Rectal smooth muscle tissue (tissue), 1 donor: ENCODE measurements around the gene RAD51B.
"Not testable (repeated sequence)": the region's sequence is repeated elsewhere in the genome, so short reads cannot be mapped to it uniquely, and the experiment has no call there.

Experiments
- H3K27ac ChIP-seq: one replicate; pipeline ENCODE4 v1.7.0; 2013; ENCODE audit warnings: low read depth, low read length, inconsistent platforms
- H3K27me3 ChIP-seq: one replicate; pipeline ENCODE4 v1.7.0; 2013; ENCODE audit warnings: low read length; ENCODE audit not compliant: control insufficient read depth, insufficient read depth
- H3K36me3 ChIP-seq: one replicate; pipeline ENCODE4 v1.7.0; 2013; ENCODE audit warnings: low read length; ENCODE audit not compliant: control insufficient read depth, insufficient read depth
- H3K4me1 ChIP-seq: one replicate; pipeline ENCODE4 v1.7.0; 2013; ENCODE audit warnings: low read length; ENCODE audit not compliant: control insufficient read depth, insufficient read depth
- H3K4me3 ChIP-seq: one replicate; pipeline ENCODE4 v1.7.0; 2013; ENCODE audit warnings: low read length
- H3K9ac ChIP-seq: one replicate; pipeline ENCODE4 v1.7.0; 2013; ENCODE audit warnings: low read length

The RAD51B gene

GRCh38 chr14:68109132-68109900 is 289.7 kb downstream of the RAD51B start:
- H3K27me3 ChIP-seq, result no peaks in the 10 kb centered on the region
- H3K4me3 ChIP-seq, result no peak overlapping the region
- no peaks in the 10 kb centered on the region for H3K36me3 ChIP-seq
- peak overlapping the region; percentile 75 for H3K27ac ChIP-seq
- peaks cover 37% of the 10 kb centered on the region for H3K4me1 ChIP-seq
- no peak overlapping the region for H3K9ac ChIP-seq

GRCh38 chr14:68111097-68111852 is 291.7 kb downstream of the RAD51B start:
- H3K4me3 ChIP-seq, result no peak overlapping the region

GRCh38 chr14:68111853-68112270 is 292.3 kb downstream of the RAD51B start:
- no peak overlapping the region for H3K4me3 ChIP-seq
- H3K9ac ChIP-seq, result no peak overlapping the region
- peak overlapping the region; percentile 10 for H3K27ac ChIP-seq
- H3K4me1 ChIP-seq, result peaks cover 19% of the 10 kb centered on the region
- H3K27me3 ChIP-seq, result no peaks in the 10 kb centered on the region
- no peaks in the 10 kb centered on the region for H3K36me3 ChIP-seq

More at GRCh38 chr14:68111097-68111852, 291.7 kb downstream of the RAD51B start:
- no peaks in the 10 kb centered on the region for H3K36me3 ChIP-seq
- peaks cover 25% of the 10 kb centered on the region for H3K4me1 ChIP-seq
- H3K9ac ChIP-seq, result no peak overlapping the region
- H3K27ac ChIP-seq, result peak overlapping the region; percentile 10
- no peaks in the 10 kb centered on the region for H3K27me3 ChIP-seq

- no peaks in the 10 kb centered on the region for H3K27me3 ChIP-seq
- no peak overlapping the region for H3K9ac ChIP-seq
- peaks cover 17% of the 10 kb centered on the region for H3K4me1 ChIP-seq
- H3K4me3 ChIP-seq, result no peak overlapping the region
- H3K36me3 ChIP-seq, result no peaks in the 10 kb centered on the region
- H3K27ac ChIP-seq, result no peak overlapping the region
These were observed 292.9 kb downstream of the RAD51B start for GRCh38 chr14:68112442-68112841.

GRCh38 chr14:68113343-68113930 is 293.9 kb downstream of the RAD51B start:
- Histone ChIP-seq H3K4me3 (no peak overlapping the region), H3K4me1 (peaks cover 17% of the 10 kb centered on the region), H3K9ac (no peak overlapping the region), H3K27ac (no peak overlapping the region), H3K27me3 (no peaks in the 10 kb centered on the region), H3K36me3 (no peaks in the 10 kb centered on the region)

- not testable (repeated sequence) for H3K4me1 ChIP-seq, H3K27me3 ChIP-seq, H3K4me3 ChIP-seq, H3K27ac ChIP-seq, H3K36me3 ChIP-seq, H3K9ac ChIP-seq
These were observed 296.4 kb downstream of the RAD51B start for GRCh38 chr14:68115952-68116351.

- no peaks in the 10 kb centered on the region for H3K36me3 ChIP-seq
- H3K27ac ChIP-seq, result no peak overlapping the region
- H3K4me3 ChIP-seq, result no peak overlapping the region
- peaks cover 13% of the 10 kb centered on the region for H3K4me1 ChIP-seq
- H3K27me3 ChIP-seq, result no peaks in the 10 kb centered on the region
- H3K9ac ChIP-seq, result no peak overlapping the region
These were observed 303.1 kb downstream of the RAD51B start for GRCh38 chr14:68122651-68123050.

GRCh38 chr14:68124050-68124449 is 304.5 kb downstream of the RAD51B start:
- no peaks in the 10 kb centered on the region for H3K27me3 ChIP-seq
- H3K4me1 ChIP-seq, result peaks cover 13% of the 10 kb centered on the region
- H3K27ac ChIP-seq, result peak overlapping the region; percentile 37
- no peak overlapping the region for H3K4me3 ChIP-seq
- H3K36me3 ChIP-seq, result no peaks in the 10 kb centered on the region
- H3K9ac ChIP-seq, result no peak overlapping the region

- Histone ChIP-seq H3K4me1 (peaks cover 13% of the 10 kb centered on the region), H3K27ac (peak overlapping the region; percentile 73), H3K36me3 (no peaks in the 10 kb centered on the region), H3K4me3 (no peak overlapping the region), H3K27me3 (no peaks in the 10 kb centered on the region), H3K9ac (no peak overlapping the region)
These were observed 305.6 kb downstream of the RAD51B start for GRCh38 chr14:68124979-68125731.

GRCh38 chr14:68127166-68127565 is 307.6 kb downstream of the RAD51B start:
- Histone ChIP-seq H3K36me3 (no peaks in the 10 kb centered on the region), H3K4me3 (no peak overlapping the region), H3K4me1 (peaks cover 14% of the 10 kb centered on the region), H3K27ac (peak overlapping the region; percentile 63), H3K9ac (no peak overlapping the region), H3K27me3 (no peaks in the 10 kb centered on the region)

- H3K27ac ChIP-seq, result peak overlapping the region; percentile 14
- no peaks in the 10 kb centered on the region for H3K36me3 ChIP-seq
- peaks cover 7% of the 10 kb centered on the region for H3K4me1 ChIP-seq
- H3K9ac ChIP-seq, result no peak overlapping the region
- H3K4me3 ChIP-seq, result no peak overlapping the region
- no peaks in the 10 kb centered on the region for H3K27me3 ChIP-seq
These were observed 312.3 kb downstream of the RAD51B start for GRCh38 chr14:68131907-68132306.

- Histone ChIP-seq H3K27ac (peak overlapping the region; percentile 14), H3K9ac (no peak overlapping the region), H3K36me3 (no peaks in the 10 kb centered on the region), H3K4me3 (no peak overlapping the region), H3K4me1 (peaks cover 8% of the 10 kb centered on the region), H3K27me3 (no peaks in the 10 kb centered on the region)
These were observed 313.1 kb downstream of the RAD51B start for GRCh38 chr14:68132563-68133121.
